GM10248 (cell line): Measurements from ENCODE around the gene LCLAT1.
A peak's percentile ranks its signal among the peaks of the same experiment; 100 is the strongest.

Experiments
- CTCF ChIA-PET: fragments of 300-600 bp; sonication (Branson Sonifier 250); formaldehyde crosslinking; extraction: SDS; loops from one replicate; lab custom pipeline; 2021; ENCODE audit warnings: antibody characterized with exemption; lab: Yijun Ruan, JAX
- POLR2A ChIA-PET: fragments of 350-650 bp; sonication (Branson Sonifier 250); formaldehyde crosslinking; extraction: SDS; loops from one replicate; lab custom pipeline; 2020; ENCODE audit warnings: antibody characterized with exemption; lab: Yijun Ruan, JAX
- DNase-seq: peaks from one replicate; pipeline ENCODE4 v3.0.0; 2012; ENCODE audit errors: extremely low spot score
- TF ChIP-seq, protein P1 (sequence below): IDR thresholded peaks from 2 replicates; pipeline ENCODE4 v1.5.1; 2012; ENCODE audit warnings: mild to moderate bottlenecking, low read depth; ENCODE audit errors: extremely low read depth, missing control alignments, control extremely low read depth

Gene LCLAT1

GRCh38 chr2:30691091-30691947 is 244.3 kb downstream of the LCLAT1 start:
- ChIA-PET POLR2A (interaction anchor here (0.5 kb wide), 1 partner anchor 460 kb away, joined by 5 read pairs; no protein-coding TSS in a partner anchor), CTCF (interaction anchor here (1.4 to 16.7 kb wide), 3 partner anchors 18 to 527 kb away, joined by 3 to 242 read pairs (median 46); no protein-coding TSS in a partner anchor)
- no peak for DNase-seq
- TF ChIP-seq, protein P1, sequence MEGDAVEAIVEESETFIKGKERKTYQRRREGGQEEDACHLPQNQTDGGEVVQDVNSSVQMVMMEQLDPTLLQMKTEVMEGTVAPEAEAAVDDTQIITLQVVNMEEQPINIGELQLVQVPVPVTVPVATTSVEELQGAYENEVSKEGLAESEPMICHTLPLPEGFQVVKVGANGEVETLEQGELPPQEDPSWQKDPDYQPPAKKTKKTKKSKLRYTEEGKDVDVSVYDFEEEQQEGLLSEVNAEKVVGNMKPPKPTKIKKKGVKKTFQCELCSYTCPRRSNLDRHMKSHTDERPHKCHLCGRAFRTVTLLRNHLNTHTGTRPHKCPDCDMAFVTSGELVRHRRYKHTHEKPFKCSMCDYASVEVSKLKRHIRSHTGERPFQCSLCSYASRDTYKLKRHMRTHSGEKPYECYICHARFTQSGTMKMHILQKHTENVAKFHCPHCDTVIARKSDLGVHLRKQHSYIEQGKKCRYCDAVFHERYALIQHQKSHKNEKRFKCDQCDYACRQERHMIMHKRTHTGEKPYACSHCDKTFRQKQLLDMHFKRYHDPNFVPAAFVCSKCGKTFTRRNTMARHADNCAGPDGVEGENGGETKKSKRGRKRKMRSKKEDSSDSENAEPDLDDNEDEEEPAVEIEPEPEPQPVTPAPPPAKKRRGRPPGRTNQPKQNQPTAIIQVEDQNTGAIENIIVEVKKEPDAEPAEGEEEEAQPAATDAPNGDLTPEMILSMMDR: no peak

GRCh38 chr2:30691948-30692828 is 245.1 kb downstream of the LCLAT1 start:
- CTCF ChIA-PET: interaction anchor here (1.1 to 16.7 kb wide), 7 partner anchors 9 to 528 kb away, joined by 3 to 242 read pairs (median 6); no protein-coding TSS in a partner anchor

DNA sequence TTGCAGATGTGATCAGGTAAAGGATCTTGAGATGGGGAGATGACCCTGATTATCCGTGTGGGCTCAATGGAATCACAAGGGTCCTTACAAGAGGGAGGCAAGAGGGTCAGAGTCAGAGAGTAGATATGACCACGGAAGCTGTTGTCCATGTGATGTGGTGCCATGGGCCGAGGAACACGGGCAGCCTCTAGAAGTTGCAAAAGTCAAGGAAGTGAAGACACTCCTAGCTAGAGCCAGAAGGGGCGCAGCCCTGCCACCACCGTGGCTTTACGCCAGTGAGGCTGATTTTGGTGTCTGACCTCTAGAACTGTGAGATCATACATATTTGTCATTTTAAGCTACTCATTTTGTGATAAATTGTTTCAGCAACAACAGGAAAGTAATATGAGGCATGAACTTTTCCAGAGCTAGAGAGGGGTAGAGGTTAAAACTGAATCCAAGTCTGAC is 245.8 kb downstream of the LCLAT1 start:
- ChIA-PET POLR2A (no interaction called here), CTCF (interaction anchor here (0.9 to 16.7 kb wide), 8 partner anchors 10 to 641 kb away, joined by 3 to 242 read pairs (median 6); no protein-coding TSS in a partner anchor)
- no peak for DNase-seq
- TF ChIP-seq, protein P1: no peak

More at GRCh38 chr2:30691948-30692828, 245.1 kb downstream of the LCLAT1 start:
- no peak for DNase-seq
- POLR2A ChIA-PET: no interaction called here
- TF ChIP-seq, protein P1: peak; percentile 53
